Nephron progenitor cell (in vitro differentiated cells): Measurements from ENCODE around the gene SDS.

Experiments used
- DNase-seq: peaks from one replicate; pipeline ENCODE4 v3.0.0; 2021
- H3K27ac Mint-ChIP-seq: 2 replicates; pipeline ENCODE4 v1.8.0; 2021; ENCODE audit warnings: mild to moderate bottlenecking, moderate library complexity, mixed read lengths
- H3K27me3 Mint-ChIP-seq: 2 replicates; pipeline ENCODE4 v1.8.0; 2021; ENCODE audit warnings: mild to moderate bottlenecking, low read depth, mixed read lengths; ENCODE audit not compliant: poor library complexity
- H3K36me3 Mint-ChIP-seq: 2 replicates; pipeline ENCODE4 v1.8.0; 2021; ENCODE audit warnings: low read depth, mixed read lengths
- H3K4me1 Mint-ChIP-seq: 2 replicates; pipeline ENCODE4 v1.8.0; 2021; ENCODE audit warnings: mixed read lengths
- H3K4me3 Mint-ChIP-seq: 2 replicates; pipeline ENCODE4 v1.8.0; 2021; ENCODE audit warnings: mild to moderate bottlenecking, moderate library complexity, mixed read lengths
- H3K9me3 Mint-ChIP-seq: 2 replicates; pipeline ENCODE4 v1.8.0; 2021; ENCODE audit warnings: mild to moderate bottlenecking, moderate library complexity, mixed read lengths
- TF ChIP-seq, protein P1 (sequence below): fragments of 200-600 bp; sonication (generic); IDR thresholded peaks from 2 replicates; pipeline ENCODE4 v1.5.0; 2021; ENCODE audit warnings: antibody characterized with exemption

The SDS gene

DNA sequence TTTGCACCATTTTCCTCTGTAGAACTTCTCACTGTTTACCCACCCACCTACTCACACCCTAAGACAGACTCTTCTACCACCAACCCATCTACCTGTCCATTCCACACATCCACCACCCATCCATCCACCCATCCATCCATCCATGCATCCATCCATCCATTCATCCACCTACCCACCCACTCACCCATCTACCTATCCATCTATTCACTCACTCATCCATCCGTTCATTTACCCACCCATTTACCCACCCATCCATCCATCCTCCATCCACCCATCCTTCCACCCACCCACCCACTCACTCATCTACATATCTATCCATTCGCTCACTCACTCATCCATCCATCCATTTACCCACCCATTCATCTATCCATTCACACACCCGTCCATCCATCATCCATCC is 30.2 kb downstream of the SDS start:
- DNase-seq: no peak
- Mint-ChIP-seq H3K4me1 (no peaks in the 10 kb centered on the region), H3K27ac (no peak overlapping the region), H3K36me3 (peaks cover 39% of the 10 kb centered on the region), H3K9me3 (no peaks in the 10 kb centered on the region), H3K27me3 (no peaks in the 10 kb centered on the region), H3K4me3 (no peak overlapping the region)
- TF ChIP-seq, protein P1, sequence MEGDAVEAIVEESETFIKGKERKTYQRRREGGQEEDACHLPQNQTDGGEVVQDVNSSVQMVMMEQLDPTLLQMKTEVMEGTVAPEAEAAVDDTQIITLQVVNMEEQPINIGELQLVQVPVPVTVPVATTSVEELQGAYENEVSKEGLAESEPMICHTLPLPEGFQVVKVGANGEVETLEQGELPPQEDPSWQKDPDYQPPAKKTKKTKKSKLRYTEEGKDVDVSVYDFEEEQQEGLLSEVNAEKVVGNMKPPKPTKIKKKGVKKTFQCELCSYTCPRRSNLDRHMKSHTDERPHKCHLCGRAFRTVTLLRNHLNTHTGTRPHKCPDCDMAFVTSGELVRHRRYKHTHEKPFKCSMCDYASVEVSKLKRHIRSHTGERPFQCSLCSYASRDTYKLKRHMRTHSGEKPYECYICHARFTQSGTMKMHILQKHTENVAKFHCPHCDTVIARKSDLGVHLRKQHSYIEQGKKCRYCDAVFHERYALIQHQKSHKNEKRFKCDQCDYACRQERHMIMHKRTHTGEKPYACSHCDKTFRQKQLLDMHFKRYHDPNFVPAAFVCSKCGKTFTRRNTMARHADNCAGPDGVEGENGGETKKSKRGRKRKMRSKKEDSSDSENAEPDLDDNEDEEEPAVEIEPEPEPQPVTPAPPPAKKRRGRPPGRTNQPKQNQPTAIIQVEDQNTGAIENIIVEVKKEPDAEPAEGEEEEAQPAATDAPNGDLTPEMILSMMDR: no peak

DNA sequence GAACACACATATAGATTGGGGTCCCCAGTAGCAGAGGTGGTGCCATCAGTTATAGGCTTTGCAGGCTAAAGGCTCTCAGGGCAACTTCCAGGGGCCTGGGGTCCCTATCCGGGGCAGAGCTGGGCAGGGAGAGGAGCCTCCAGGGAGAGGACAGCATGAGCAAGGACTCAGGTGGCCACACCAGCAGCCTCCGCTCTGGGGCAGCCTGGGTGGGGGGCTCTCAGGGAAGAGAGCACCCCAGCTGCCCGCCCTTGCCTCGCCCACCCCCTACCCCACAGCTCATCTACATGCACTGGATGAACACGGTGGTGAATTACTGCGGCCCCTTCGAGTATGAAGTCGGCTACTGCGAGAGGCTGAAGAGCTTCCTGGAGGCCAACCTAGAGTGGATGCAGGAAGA is 31.3 kb downstream of the SDS start:
- no peaks in the 10 kb centered on the region for H3K4me1 Mint-ChIP-seq
- no peak overlapping the region for H3K27ac Mint-ChIP-seq
- no peak overlapping the region for H3K4me3 Mint-ChIP-seq
- TF ChIP-seq, protein P1: no peak
- no peak for DNase-seq
- no peaks in the 10 kb centered on the region for H3K27me3 Mint-ChIP-seq
- H3K36me3 Mint-ChIP-seq: peaks cover 35% of the 10 kb centered on the region
- no peaks in the 10 kb centered on the region for H3K9me3 Mint-ChIP-seq

DNA sequence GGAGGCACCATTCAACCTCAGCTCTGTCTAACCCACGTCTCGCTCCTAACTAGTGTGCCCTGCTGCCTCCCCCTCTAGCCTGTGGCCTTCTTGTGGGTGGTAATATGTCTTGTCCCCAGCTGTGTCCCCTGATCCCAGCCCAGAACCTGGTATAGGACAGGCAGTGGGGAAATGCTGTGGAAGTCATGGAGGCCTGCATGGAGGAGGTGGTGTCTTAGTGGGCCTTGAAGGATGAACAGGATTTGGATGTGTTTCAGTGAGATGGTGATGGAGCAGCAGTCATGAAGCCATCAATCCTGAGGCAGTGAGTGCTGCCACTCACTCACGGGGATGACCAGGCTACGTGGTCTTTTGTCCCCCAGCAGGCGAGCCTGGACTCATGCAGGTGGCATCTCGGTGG is 31.9 kb downstream of the SDS start:
- Mint-ChIP-seq H3K9me3 (no peaks in the 10 kb centered on the region), H3K4me3 (no peak overlapping the region), H3K36me3 (peaks cover 29% of the 10 kb centered on the region), H3K4me1 (no peaks in the 10 kb centered on the region), H3K27ac (no peak overlapping the region), H3K27me3 (no peaks in the 10 kb centered on the region)
- DNase-seq: no peak
- TF ChIP-seq, protein P1: no peak

DNA sequence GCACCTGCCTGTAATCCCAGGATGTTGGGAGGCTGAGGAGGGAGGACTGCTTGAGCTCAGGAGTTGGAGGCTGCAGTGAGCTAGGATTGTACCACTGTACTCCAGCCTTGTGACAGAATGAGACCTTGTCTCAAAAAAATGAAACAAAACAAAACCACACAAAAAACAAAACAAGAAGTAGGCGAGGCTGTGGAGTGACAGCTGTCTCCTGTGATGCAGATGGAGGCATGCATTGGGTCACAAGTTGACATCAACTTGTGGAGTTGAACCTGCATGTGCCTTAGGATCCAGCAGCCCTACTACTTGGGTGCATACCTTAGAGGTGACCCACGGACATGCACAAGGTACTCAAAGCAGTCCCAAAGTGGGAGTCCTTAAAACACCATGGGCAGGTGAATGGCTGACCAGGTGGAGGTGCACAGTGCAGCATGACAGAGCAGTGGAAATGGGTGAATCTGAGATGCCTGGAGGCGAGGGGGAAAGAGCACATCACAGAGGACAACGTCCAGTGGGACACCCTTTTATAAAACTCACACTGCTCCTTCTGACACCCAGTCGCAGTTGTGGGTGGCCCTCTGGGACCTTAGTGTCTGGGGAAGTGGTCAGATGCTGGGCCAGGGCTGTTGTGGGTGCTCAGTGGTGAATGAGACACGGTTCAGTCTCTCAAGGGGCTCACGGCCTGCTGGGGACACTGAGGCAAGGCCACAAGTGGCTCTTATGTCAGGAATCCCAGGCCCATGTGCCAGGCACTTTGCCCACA is 32.6 kb downstream of the SDS start:
- no peaks in the 10 kb centered on the region for H3K9me3 Mint-ChIP-seq
- peaks cover 29% of the 10 kb centered on the region for H3K36me3 Mint-ChIP-seq
- no peak overlapping the region for H3K4me3 Mint-ChIP-seq
- TF ChIP-seq, protein P1: no peak
- no peaks in the 10 kb centered on the region for H3K4me1 Mint-ChIP-seq
- no peak for DNase-seq
- no peak overlapping the region for H3K27ac Mint-ChIP-seq
- H3K27me3 Mint-ChIP-seq: no peaks in the 10 kb centered on the region

DNA sequence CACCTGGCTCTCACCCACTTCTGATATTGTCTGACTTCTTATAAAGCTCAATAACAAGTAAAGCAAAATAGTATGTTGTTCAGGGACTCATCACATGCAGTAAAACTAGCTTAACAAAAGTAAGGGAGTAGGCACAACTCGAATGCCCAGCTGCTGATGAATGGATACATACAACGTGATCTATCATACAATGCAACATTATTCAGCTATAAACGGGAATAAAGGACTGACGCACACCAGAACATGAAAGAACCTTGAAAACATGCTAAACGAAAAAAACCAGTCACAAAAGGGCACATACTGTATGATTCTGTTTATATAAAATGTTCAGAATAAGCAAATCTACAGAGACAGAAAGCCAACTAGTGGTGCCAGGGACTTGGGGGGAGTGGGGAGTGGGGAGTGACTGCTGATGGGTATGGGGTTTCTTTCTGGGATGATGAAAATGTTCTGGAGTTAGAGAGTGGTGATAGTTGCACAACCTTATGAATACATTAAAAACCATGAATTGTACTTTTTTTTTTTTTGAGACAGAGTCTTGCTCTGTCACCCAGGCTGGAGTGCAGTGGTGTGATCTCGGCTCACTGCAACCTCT is 34.2 kb downstream of the SDS start:
- Mint-ChIP-seq H3K9me3 (no peaks in the 10 kb centered on the region), H3K4me3 (no peak overlapping the region), H3K36me3 (peaks cover 17% of the 10 kb centered on the region), H3K27me3 (peaks cover 2% of the 10 kb centered on the region), H3K27ac (no peak overlapping the region), H3K4me1 (no peaks in the 10 kb centered on the region)
- DNase-seq: no peak
- TF ChIP-seq, protein P1: no peak

DNA sequence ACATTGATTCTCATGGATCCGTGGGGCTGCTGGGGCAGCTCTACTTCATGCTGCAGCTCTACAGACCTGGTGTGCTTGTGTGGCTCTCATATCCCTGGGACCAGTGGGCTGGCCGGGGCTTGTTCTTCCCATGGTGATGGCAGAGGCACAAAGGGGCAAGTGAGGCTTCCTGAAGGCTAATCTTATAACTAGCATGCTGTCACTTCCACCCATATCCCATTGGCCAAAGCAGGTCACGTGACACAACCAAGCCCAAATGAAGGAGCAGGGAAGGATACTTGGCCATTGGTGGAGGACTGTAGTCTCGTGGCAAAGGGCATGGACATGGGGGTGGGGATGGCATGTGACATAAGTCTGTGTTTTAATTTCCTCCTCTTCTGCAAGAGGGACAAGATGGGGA is 35.4 kb downstream of the SDS start:
- no peaks in the 10 kb centered on the region for H3K4me1 Mint-ChIP-seq
- no peak for DNase-seq
- TF ChIP-seq, protein P1: no peak
- H3K27ac Mint-ChIP-seq: no peak overlapping the region
- no peak overlapping the region for H3K4me3 Mint-ChIP-seq
- no peaks in the 10 kb centered on the region for H3K9me3 Mint-ChIP-seq
- H3K27me3 Mint-ChIP-seq: peaks cover 2% of the 10 kb centered on the region
- H3K36me3 Mint-ChIP-seq: peaks cover 7% of the 10 kb centered on the region
